Transverse colon (tissue), 3 donors: ENCODE results near the gene IL1RAPL1.

Experiments
- POLR2A ChIP-seq: fragments of 450-650 bp; IDR thresholded peaks from one replicate; pipeline ENCODE4 v1.6.1; 2016; ENCODE audit warnings: antibody characterized with exemption, mild to moderate bottlenecking, moderate library complexity
- TF ChIP-seq, protein P1 (sequence below), 5 experiments: fragments of 200-600 bp in 3 of 5; fragments of 450-650 bp in 2 of 5; sonication (generic) in 3 of 5; IDR thresholded peaks; 1 replicate in 2 of 5; 2 replicates in 3 of 5; pipeline ENCODE4 v1.5.1; 2016 to 2017; ENCODE audit warnings: antibody characterized with exemption in 5 of 5, inconsistent platforms in 3 of 5, mild to moderate bottlenecking in 2 of 5, moderate library complexity in 1 of 5

DNA sequence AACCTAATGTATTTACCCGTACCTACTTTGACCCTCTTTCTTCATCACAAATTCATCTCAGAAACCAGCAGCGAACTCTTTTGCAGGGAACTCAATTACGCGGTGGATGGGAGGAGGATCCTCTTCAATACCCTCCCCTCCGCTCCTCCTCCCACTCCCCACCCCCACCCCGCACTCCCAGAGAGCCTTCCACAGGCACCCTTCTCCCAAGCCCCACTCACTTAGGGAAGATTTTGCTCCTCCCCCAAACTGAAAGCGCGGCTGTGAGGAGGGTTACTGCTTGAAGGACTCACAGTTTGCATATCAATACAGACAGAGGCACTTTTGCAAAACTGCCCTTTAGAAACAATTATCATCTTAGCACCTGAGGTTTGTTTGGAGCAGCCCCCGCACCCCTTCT is 960 bp upstream of the IL1RAPL1 start:
- TF ChIP-seq, protein P1, sequence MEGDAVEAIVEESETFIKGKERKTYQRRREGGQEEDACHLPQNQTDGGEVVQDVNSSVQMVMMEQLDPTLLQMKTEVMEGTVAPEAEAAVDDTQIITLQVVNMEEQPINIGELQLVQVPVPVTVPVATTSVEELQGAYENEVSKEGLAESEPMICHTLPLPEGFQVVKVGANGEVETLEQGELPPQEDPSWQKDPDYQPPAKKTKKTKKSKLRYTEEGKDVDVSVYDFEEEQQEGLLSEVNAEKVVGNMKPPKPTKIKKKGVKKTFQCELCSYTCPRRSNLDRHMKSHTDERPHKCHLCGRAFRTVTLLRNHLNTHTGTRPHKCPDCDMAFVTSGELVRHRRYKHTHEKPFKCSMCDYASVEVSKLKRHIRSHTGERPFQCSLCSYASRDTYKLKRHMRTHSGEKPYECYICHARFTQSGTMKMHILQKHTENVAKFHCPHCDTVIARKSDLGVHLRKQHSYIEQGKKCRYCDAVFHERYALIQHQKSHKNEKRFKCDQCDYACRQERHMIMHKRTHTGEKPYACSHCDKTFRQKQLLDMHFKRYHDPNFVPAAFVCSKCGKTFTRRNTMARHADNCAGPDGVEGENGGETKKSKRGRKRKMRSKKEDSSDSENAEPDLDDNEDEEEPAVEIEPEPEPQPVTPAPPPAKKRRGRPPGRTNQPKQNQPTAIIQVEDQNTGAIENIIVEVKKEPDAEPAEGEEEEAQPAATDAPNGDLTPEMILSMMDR (IDR thresholded peaks at IDR 0.05) = no peak
- no peak for TF ChIP-seq POLR2A
